ENCODE measurements around the gene PON3.

Gene PON3

GRCh38 chr7:95396136-95397032, at the start of gene PON3:
Gene PON3, minus strand, starts transcription at chr7:95396375. Its CDS starts 25 bp downstream, at chr7:95396350.
- DNase-seq = no peak

- DNase-seq = no peak
Measured at GRCh38 chr7:95444796-95445195, 48.6 kb upstream of the PON3 start.

GRCh38 chr7:95441042-95441823, 45.1 kb upstream of the PON3 start:
- no peak for DNase-seq

GRCh38 chr7:95440394-95441038, 44.3 kb upstream of the PON3 start:
- no peak for DNase-seq

GRCh38 chr7:95436407-95436806, 40.2 kb upstream of the PON3 start:
- no peak for DNase-seq

- DNase-seq = no peak
Measured at GRCh38 chr7:95435422-95435780, 39.2 kb upstream of the PON3 start.

- peak; percentile 35 for DNase-seq
Measured at GRCh38 chr7:95434557-95435421, 38.6 kb upstream of the PON3 start, which contains the start of gene PON2. Gene PON2, minus strand, starts transcription at chr7:95435028. Its CDS starts 77 bp downstream, at chr7:95434951.

GRCh38 chr7:95433952-95434556, 37.9 kb upstream of the PON3 start:
- DNase-seq = no peak

- no peak for DNase-seq
Measured at GRCh38 chr7:95433129-95433528, 37.0 kb upstream of the PON3 start.

- no peak for DNase-seq
Measured at GRCh38 chr7:95432606-95433005, 36.4 kb upstream of the PON3 start.

- DNase-seq = no peak
Measured at GRCh38 chr7:95430864-95431263, 34.7 kb upstream of the PON3 start.

GRCh38 chr7:95429241-95429990, 33.2 kb upstream of the PON3 start:
- DNase-seq = no peak

- no peak for DNase-seq
Measured at GRCh38 chr7:95427914-95428516, 31.8 kb upstream of the PON3 start.

GRCh38 chr7:95427166-95427565, 31.0 kb upstream of the PON3 start:
- no peak for DNase-seq

GRCh38 chr7:95425694-95426093, 29.5 kb upstream of the PON3 start:
- DNase-seq = no peak

GRCh38 chr7:95424716-95425115, 28.5 kb upstream of the PON3 start:
- no peak for DNase-seq

GRCh38 chr7:95421847-95422444, 25.8 kb upstream of the PON3 start:
- no peak for DNase-seq

GRCh38 chr7:95421000-95421846, 25.0 kb upstream of the PON3 start:
- no peak for DNase-seq

GRCh38 chr7:95412075-95412474, 15.9 kb upstream of the PON3 start:
- DNase-seq = no peak

Data from NCI-H1436 (cell line).